Loucy (cell line): ENCODE measurements around the gene B3GALNT1.

Experiments used
- CTCF ChIP-seq: fragments of 200-600 bp; sonication (generic); conservative IDR thresholded peaks from 2 replicates; pipeline ENCODE4 v1.5.1; 2014; ENCODE audit warnings: mild to moderate bottlenecking, antibody characterized with exemption, low read length
- EZH2phosphoT487 ChIP-seq: fragments of 200-600 bp; IDR thresholded peaks from 2 replicates; pipeline ENCODE4 v1.6.1; 2018; ENCODE audit warnings: antibody characterized with exemption, mild to moderate bottlenecking, moderate library complexity, borderline replicate concordance

GRCh38 chr3:161132391-161132790 lies 27.2 kb upstream of the B3GALNT1 start:
- TF ChIP-seq CTCF, result no peak
- TF ChIP-seq EZH2phosphoT487, result no peak
